NT2/D1 (cell line): ENCODE data around the gene FLAD1.

Experiments used
- SUZ12 ChIP-seq: IDR thresholded peaks from 2 replicates; pipeline ENCODE4 v1.6.1; 2011; ENCODE audit not compliant: insufficient read length, insufficient read depth; ENCODE audit errors: extremely low read depth
- ZNF274 ChIP-seq: IDR thresholded peaks from 2 replicates; pipeline ENCODE4 v1.6.1; 2011; ENCODE audit warnings: mild to moderate bottlenecking, low read depth, low read length

DNA sequence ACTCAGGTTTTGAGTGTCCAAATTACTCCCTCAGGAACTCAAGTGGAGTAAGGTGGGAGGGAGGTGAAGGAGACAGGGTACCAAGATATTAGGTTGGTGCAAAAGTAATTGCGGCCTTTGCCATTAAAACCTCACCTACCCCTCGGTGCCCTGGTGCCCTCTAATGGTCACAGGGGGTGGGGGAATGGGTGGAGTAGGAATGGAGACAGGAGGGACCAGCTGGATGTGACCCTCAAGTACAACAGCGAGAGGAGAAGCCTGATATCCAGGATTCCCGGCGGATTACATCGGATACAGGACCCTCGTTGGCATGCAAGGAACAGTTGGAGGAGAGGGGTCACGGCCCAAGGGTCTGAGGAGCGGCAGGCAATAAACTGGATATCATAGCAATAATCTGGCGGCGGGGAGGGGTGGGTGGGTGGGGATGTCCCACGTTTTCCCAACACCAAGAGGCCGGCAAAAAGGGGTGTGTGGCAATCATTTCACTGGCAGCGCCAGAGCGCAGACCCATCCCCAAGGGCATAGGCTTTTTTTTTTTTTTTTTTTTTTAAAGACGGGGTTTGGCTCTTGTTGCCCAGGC lies 15.1 kb downstream of the FLAD1 start:
- TF ChIP-seq ZNF274 (no peak), SUZ12 (no peak)
